HG02884 (cell line): ENCODE results near the gene C1orf94.

Source experiments
- ATAC-seq: cut with Tn5 transposase; IDR thresholded peaks from one replicate; pipeline ENCODE4 v1.9.1; 2021; ENCODE audit warnings: mild to moderate bottlenecking, moderate library complexity; ENCODE audit not compliant: unreplicated experiment

Gene C1orf94

GRCh38 chr1:34176830-34177603 is at the start of gene C1orf94:
Gene C1orf94, plus strand, starts transcription at chr1:34176907. Its CDS starts 883 bp downstream, at chr1:34177790.
- no peak for ATAC-seq

- ATAC-seq, result no peak
Measured at GRCh38 chr1:34127006-34128000, 49.4 kb upstream of the C1orf94 start.

GRCh38 chr1:34128186-34128889 is 48.4 kb upstream of the C1orf94 start:
- no peak for ATAC-seq

GRCh38 chr1:34129630-34130029 is 47.1 kb upstream of the C1orf94 start:
- no peak for ATAC-seq

GRCh38 chr1:34130306-34130705 is 46.4 kb upstream of the C1orf94 start:
- ATAC-seq, result no peak

GRCh38 chr1:34131396-34132160 is 45.1 kb upstream of the C1orf94 start:
- ATAC-seq, result no peak

GRCh38 chr1:34132161-34132420 is 44.6 kb upstream of the C1orf94 start:
- no peak for ATAC-seq

GRCh38 chr1:34137411-34137810 is 39.3 kb upstream of the C1orf94 start:
- ATAC-seq, result no peak

GRCh38 chr1:34140011-34140676 is 36.6 kb upstream of the C1orf94 start:
- no peak for ATAC-seq

GRCh38 chr1:34143975-34144374 is 32.7 kb upstream of the C1orf94 start:
- ATAC-seq, result no peak

- no peak for ATAC-seq
Measured at GRCh38 chr1:34144766-34145165, 31.9 kb upstream of the C1orf94 start.

GRCh38 chr1:34147301-34147700 is 29.4 kb upstream of the C1orf94 start:
- ATAC-seq, result no peak

- no peak for ATAC-seq
Measured at GRCh38 chr1:34149501-34149900, 27.2 kb upstream of the C1orf94 start.

GRCh38 chr1:34153246-34153645 is 23.5 kb upstream of the C1orf94 start:
- no peak for ATAC-seq

- no peak for ATAC-seq
Measured at GRCh38 chr1:34155860-34156259, 20.8 kb upstream of the C1orf94 start.

GRCh38 chr1:34156739-34157138 is 20.0 kb upstream of the C1orf94 start:
- no peak for ATAC-seq

GRCh38 chr1:34162852-34163766 is 13.6 kb upstream of the C1orf94 start:
- no peak for ATAC-seq

- ATAC-seq, result no peak
Measured at GRCh38 chr1:34163792-34164731, 12.6 kb upstream of the C1orf94 start.
